NCI-H2107 treated with DMSO at 0.1 percent for 48 hours (cell line): ENCODE data around the gene IL13.

Experiments used
- DNase-seq: peaks from one replicate; lab custom pipeline; 2025; ENCODE audit not compliant: unreplicated experiment; lab: John Stamatoyannopoulos, UW

The IL13 gene

GRCh38 chr5:132655821-132656773 is 1.9 kb upstream of the IL13 start:
- no peak for DNase-seq

GRCh38 chr5:132656774-132657355 is 1.1 kb upstream of the IL13 start:
- DNase-seq: no peak

GRCh38 chr5:132658381-132659302 is 669 bp downstream of the IL13 start:
- DNase-seq: no peak

DNA sequence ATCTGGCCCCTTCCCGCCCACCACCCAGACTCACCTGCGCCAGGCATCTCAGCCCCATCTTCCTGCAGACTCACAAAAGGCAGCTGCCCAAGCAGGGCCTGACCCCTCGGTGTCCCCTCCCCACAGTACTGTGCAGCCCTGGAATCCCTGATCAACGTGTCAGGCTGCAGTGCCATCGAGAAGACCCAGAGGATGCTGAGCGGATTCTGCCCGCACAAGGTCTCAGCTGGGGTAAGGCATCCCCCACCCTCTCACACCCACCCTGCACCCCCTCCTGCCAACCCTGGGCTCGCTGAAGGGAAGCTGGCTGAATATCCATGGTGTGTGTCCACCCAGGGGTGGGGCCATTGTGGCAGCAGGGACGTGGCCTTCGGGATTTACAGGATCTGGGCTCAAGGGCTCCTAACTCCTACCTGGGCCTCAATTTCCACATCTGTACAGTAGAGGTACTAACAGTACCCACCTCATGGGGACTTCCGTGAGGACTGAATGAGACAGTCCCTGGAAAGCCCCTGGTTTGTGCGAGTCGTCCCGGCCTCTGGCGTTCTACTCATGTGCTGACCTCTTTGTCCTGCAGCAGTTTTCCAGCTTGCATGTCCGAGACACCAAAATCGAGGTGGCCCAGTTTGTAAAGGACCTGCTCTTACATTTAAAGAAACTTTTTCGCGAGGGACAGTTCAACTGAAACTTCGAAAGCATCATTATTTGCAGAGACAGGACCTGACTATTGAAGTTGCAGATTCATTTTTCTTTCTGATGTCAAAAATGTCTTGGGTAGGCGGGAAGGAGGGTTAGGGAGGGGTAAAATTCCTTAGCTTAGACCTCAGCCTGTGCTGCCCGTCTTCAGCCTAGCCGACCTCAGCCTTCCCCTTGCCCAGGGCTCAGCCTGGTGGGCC is 1.9 kb downstream of the IL13 start:
- no peak for DNase-seq

GRCh38 chr5:132661231-132662003 is 3.4 kb downstream of the IL13 start:
- no peak for DNase-seq

- no peak for DNase-seq
Observed at GRCh38 chr5:132662004-132662401, 4.0 kb downstream of the IL13 start.

DNA sequence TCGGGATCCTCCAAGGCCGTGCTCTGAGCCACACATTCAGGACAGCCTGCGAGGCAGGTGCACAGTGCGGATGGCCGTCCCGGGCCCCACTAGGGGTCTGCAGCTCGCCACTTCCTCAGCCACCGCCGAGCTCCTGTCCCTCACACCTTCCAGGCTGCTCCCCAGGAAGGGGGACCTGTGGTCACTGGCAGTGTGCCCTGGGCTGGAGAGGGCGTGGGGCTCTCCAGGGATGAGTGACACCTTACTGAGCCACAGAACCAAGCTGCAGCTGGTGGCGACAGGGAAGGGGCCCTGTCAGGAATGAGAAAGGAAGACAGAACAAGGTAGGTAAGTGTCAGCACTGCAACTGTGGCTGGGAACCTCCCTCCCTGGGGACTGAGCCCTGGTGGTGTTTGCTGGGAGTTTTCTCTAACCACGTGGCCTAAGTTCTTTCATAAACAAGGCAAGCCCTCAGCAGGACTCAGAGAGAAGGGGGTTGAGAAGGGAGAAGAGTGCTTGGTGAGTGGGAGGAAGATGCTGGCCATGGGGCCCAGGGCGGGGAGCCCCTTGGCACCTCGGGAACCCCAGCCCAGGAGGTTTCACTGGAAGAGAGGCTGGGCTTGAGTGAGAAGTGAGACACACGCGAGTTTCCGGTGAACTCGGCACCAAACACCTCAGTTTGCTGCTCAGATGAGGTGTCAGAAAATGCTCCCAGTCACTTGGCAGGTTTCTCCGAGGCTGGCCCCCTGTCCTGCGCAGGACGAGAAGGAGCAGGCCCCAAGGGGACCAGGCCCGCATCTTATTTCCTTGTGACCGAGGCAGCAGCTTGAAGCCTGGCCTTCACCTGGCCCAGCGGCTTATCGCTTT is 5.2 kb downstream of the IL13 start:
- peak; percentile 51 for DNase-seq

DNA sequence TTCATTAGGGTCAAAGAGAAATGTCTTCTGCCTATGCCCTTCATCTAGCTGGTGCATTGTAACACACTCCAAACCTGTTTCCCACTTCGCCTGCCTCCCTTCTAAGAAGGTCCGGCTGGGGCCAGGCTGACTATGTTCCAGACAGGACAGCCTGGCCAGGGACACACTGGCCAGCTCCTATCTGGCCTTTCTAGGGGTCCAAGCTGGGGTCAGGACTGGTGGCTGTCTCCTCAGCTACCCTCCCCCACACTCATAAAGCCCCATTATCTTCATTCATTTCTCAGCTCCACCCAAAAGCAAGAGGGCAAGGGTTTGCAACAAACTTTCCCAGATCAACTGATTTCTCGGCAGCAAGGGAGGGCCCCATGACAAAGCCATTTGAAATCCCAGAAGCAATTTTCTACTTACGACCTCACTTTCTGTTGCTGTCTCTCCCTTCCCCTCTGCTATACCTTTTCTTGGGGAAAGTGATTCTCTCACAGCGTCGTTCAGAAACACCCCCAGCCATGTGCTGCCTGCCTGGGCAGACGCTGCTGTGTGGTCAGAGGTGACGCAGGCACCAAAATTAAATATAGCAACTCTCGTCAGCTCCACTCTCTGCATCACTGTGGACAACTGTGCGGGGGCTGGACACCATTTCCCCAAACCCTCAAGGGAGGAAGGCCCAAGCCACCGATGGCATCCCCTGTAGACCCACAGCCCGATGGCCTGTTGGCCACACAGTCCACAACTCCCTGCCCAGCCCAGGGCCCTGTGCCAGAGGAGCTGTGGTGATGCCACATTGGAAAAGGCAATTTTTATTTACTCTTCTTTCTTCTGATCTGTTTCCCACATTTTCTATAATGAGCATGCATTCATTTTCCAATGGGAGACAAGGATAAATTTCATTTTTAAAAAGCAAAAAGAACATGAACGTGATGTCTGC is 6.1 kb downstream of the IL13 start:
- DNase-seq: no peak

DNA sequence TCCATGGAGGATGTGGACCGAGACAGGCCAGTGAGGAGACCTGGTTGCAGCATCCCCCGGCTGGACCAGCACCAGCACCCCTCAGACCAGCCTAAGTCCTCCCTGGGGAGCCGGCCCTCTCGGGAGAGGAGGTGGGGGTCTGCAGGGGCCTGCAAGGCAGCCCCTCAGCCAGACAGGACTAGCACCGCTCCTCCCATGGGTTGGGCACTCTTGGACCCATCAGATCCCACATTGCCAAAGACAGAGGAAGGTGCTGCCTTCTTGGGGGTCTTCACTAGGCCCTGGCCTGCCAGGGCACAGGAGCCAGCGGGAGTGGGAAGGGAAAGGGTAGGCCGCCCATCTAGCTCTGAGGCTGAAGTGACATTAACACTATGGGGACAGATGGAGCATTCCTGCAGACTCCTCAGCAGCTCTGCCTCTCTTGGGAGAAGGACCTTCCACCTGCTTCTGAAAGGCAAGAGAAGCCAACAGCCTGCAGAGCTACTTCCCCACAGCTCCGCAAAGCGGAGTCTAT is 6.8 kb downstream of the IL13 start:
- no peak for DNase-seq

GRCh38 chr5:132665574-132666080 is 7.7 kb downstream of the IL13 start:
- DNase-seq: no peak

DNA sequence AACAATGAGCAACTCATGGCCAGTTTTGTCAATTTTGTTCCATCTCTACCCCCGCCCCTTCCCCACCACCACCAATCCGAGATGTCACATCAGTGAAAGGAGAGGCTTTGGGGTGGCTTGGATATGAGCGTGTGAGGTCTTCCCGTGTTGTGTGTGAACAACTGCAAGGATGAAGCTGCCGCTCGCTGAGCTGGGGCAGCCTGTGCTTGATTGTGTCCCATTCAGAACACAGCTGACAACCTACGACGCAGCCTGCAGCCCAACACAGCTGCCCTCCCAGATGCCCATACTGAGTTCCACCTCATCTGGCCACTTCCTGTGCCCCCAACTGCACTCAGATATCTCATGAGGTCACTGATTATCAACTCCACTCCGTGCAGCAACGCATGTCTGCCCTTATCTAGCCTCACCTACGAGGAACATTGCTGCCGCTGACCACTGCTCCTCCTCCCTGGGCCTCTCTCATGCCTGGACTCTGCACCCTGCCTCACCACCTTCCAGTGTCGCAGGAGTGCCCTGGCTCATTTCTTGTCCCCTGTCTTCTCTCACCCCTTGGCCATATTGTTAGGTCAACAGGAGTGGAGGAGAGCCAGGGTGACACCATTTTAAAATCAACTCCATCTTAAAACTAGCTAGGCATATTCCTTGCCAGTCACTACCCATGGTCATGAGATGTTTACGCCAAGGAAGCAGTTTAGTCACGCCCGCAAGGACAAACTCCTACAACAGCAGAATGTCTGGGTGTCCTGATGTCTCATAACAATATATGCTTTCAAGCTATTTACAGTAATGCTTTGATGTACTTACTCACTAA is 8.5 kb downstream of the IL13 start:
- no peak for DNase-seq

DNA sequence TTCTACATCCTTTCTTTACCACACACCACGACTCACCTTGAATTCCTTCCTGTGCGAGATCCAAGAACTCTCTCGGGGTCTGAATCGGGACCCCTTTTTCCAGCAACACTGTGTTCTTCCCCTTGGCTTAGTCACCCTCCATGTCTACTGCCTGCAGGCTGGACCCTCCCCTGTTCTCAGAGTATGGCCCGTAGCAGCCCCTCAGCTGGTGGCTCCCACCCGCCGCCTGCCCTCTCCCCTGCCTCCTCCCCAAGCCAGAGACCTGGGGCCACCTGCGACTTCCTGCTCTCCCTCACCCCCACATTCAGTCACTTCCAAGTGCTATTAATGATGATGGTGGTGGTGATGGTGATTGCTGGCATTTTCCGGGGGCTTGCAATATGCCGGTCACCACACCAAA is 9.3 kb downstream of the IL13 start:
- DNase-seq: no peak

DNA sequence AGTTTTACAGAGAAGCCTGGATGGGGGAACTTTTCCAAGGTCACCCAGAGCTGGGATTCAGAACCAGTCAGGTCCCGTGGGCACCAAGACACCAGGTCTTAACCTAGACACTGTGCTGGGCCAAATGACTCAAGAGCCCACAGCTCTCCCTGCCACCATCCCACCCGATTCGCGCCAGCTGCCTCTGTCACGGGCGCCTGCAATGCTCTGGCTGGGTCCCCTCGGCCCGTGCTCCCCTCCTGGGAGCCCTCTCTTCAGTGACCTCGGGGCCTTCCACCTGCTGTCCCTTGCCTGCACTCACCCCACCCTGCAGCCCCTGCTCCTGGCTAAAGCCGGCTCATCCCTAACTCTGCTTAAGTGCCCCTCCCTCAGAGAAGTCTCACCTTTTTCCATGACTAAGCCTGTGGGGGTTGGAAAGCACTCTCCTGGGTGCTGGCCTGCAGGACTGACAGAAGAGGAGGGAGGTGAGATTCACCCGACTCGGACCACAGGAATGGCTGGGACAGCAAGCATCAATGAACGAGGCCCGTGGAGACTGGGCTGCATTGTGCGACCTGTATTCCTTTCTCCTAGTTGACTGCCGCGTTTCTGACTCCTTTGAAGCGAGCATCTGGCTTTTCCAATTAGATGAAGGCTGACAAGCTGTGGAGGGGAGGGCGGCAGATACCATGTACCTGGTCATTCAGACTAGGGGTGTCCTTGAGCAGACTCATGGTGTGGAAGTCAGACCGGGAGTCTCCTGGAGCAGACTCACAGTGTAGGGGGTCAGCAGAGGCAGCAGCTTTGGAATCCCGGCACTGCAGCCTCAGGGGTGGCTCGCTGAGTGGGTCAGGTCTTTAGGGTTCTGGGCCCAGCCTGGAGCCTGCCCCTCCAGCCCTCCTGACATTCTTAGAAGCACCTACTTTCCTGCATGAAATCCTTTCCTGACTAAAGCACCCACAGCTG is 10.1 kb downstream of the IL13 start:
- DNase-seq: no peak

- no peak for DNase-seq
Observed at GRCh38 chr5:132668706-132669454, 10.9 kb downstream of the IL13 start.

DNA sequence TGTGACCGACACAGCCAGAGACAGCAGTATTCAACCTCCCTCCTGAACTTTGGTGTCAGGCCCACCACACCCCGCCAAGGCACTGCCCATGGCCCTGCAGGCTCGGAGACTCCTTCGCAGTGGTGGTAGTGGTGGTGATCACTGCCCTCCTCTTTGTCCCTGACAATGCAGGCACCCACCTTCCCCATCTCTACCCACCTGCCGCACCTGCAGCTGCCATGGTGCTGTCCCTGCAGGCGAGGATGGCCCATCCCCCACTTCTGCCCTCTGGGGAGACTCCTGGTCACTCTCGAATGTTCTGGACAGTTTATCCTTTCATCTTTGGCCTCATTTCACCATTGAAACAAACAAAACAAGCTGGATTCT is 11.5 kb downstream of the IL13 start:
- no peak for DNase-seq
